ENCODE results near the gene TFR2. TPM values are rescaled to one million over a fixed set of nuclear protein-coding genes. Genes with fewer than 3 reads are reported as not detected.

TFR2 gene
- total RNA-seq, 4 donors from 2014 or later, result 1.6 to 2.5 TPM; not detected in 2

DNA sequence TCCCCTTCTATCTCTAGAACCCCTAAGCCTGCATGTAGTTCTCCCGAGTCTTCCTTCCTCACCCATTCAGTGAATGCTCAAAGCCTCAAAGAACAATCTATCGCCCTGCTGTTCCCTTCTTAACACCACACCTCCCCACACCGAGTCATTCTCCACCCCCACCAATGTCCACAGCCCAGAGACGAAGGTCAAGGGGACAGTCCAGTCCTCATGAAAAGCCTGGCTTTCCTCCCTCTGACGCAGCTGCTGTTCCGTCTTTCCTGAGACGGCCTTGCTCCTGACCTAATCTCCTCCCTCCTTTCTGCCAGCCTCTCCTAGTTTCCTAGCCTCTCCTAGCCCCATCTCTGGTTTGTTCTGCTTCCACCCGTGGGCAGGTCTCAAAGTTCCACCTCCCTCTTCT lies 19.8 kb downstream of the TFR2 start:
- Histone ChIP-seq H3K36me3 (no peaks in the 10 kb centered on the region), H3K27me3 (no peaks in the 10 kb centered on the region), H3K4me3 (no peak overlapping the region), H3K9me3 (no peaks in the 10 kb centered on the region), H3K27ac (no peak overlapping the region), H3K4me1 (peaks cover 0 to 6% (median 3%) of the 10 kb centered on the region in 4 donors)
- no peak for DNase-seq
- no peak for TF ChIP-seq POLR2A (IDR thresholded peaks at IDR 0.05)
- TF ChIP-seq, protein P1, sequence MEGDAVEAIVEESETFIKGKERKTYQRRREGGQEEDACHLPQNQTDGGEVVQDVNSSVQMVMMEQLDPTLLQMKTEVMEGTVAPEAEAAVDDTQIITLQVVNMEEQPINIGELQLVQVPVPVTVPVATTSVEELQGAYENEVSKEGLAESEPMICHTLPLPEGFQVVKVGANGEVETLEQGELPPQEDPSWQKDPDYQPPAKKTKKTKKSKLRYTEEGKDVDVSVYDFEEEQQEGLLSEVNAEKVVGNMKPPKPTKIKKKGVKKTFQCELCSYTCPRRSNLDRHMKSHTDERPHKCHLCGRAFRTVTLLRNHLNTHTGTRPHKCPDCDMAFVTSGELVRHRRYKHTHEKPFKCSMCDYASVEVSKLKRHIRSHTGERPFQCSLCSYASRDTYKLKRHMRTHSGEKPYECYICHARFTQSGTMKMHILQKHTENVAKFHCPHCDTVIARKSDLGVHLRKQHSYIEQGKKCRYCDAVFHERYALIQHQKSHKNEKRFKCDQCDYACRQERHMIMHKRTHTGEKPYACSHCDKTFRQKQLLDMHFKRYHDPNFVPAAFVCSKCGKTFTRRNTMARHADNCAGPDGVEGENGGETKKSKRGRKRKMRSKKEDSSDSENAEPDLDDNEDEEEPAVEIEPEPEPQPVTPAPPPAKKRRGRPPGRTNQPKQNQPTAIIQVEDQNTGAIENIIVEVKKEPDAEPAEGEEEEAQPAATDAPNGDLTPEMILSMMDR (IDR thresholded peaks at IDR 0.05), result no peak

DNA sequence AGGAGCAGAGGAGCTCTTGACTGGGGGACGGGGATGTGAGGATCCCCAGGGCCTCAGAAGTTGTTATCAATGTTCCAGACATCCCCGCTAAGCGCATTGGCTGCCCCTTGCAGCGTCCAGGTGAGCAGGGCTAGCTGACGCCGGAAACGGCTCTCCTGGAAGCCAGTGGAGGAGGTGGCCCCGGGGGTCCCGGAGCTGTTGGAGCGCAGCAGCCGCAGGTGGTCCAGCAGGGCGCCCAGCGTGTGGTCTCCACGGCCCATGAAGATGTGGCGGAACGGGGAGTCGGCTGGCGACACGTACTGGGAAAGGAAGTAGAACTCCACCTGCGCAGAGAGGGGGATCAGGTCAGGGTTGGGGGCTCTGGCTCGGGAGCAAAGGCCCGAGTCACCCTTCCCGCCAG lies 20.5 kb downstream of the TFR2 start:
- DNase-seq, result no peak
- TF ChIP-seq, protein P1 (IDR thresholded peaks at IDR 0.05), result no peak
- no peak for TF ChIP-seq POLR2A (IDR thresholded peaks at IDR 0.05)
- Histone ChIP-seq H3K36me3 (no peaks in the 10 kb centered on the region), H3K27ac (no peak overlapping the region), H3K27me3 (no peaks in the 10 kb centered on the region), H3K9me3 (no peaks in the 10 kb centered on the region), H3K4me3 (no peak overlapping the region), H3K4me1 (no peaks in the 10 kb centered on the region)

DNA sequence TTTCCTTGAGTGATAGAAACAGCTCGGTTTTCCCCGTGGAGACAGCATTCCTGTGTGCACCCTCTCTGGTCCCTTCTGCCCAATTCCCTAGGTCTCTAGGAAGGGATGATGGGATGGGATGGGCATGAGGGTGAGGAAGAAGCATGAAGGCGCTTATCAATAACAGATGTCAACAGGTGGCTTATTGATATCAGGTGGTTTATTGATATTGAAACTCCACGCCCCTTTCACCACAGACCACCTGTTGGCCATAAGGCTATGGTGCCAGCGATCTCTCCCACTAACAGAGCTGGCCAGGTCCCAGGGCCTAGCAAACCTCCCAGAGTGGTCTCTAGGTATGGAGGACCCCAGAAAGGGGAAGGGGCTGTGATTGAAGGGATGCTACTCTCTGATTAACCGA lies 21.1 kb downstream of the TFR2 start:
- H3K4me3 ChIP-seq, result no peak overlapping the region
- no peaks in the 10 kb centered on the region for H3K9me3 ChIP-seq
- no peaks in the 10 kb centered on the region for H3K4me1 ChIP-seq
- H3K27me3 ChIP-seq, result no peaks in the 10 kb centered on the region
- no peaks in the 10 kb centered on the region for H3K36me3 ChIP-seq
- TF ChIP-seq, protein P1 (IDR thresholded peaks at IDR 0.05), result no peak
- TF ChIP-seq POLR2A (IDR thresholded peaks at IDR 0.05), result no peak
- DNase-seq, result no peak
- no peak overlapping the region for H3K27ac ChIP-seq

DNA sequence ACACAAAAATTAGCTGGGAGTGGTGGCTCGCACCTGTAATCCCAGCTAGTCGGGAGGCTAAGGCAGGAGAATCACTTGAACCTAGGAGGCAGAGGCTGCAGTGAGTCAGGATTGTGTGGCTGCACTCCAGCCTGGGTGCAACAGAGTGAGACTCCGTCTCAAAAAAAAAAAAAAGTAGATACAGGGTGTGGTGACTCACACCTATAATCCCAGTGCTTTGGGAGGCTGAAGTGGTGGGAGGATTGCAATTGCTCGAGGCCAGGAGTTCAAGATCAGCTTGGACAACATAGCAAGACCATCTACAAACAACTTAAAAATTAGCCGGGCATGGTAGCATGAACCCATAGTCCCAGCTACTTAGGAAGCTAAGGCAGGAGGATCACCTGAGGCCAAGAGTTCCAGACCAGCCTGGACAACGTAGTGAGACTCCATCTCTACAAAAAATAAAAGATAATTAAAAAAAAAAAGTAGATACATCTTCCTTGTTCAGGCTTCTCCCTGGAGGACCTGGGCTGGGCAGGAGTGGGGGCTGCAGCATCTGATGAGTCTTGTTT lies 27.0 kb downstream of the TFR2 start:
- H3K9me3 ChIP-seq, result no peaks in the 10 kb centered on the region
- H3K4me1 ChIP-seq, result peaks cover 0 to 10% (median 4%) of the 10 kb centered on the region in 4 donors
- no peaks in the 10 kb centered on the region for H3K27me3 ChIP-seq
- no peak overlapping the region for H3K27ac ChIP-seq
- DNase-seq, result no peak
- TF ChIP-seq, protein P1 (IDR thresholded peaks at IDR 0.05), result no peak
- TF ChIP-seq POLR2A (IDR thresholded peaks at IDR 0.05), result no peak
- no peak overlapping the region for H3K4me3 ChIP-seq
- H3K36me3 ChIP-seq, result peaks cover 0 to 3% (median 0%) of the 10 kb centered on the region in 3 donors

DNA sequence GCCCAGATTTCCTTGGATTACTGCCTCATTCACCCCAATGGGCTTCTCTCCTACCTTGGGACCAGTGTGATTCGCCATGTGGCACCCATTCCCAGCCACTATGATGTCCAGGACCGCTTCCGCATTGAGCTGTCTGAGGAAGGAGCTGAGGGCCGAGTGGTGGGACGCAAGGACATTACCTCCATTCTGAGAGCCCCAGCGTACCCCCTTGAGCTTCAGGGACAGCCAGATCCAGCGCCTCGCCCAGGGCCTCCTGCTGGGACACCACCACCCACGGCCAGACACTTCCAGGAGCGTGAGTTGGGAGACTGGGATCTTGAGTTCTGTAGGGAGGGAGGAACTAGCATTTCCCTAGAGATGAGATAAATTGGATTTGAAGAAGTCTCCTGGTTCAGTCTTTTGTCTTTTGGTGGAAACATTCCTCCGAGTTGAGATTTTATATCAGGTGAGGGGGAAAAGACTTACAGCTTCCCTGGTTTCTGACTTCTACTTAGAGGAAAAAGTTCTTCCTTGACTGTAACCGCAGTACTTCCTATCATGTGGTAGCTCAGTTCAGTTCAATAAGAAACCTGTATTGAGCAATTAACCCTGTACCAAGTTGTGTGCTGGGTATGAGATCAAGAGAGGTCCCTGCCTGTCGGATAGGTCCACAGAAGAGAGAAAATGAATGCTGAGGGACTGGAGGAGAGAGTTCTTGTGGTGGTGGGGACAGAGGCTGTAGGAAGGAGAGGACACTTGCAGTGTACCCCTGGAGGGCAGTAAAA lies 27.8 kb downstream of the TFR2 start:
- Histone ChIP-seq H3K4me3 (peak overlapping the region in 2 of 4 donors; percentile 60 to 71), H3K27ac (no peak overlapping the region), H3K4me1 (peaks cover 0 to 10% (median 4%) of the 10 kb centered on the region in 4 donors), H3K27me3 (no peaks in the 10 kb centered on the region), H3K36me3 (peaks cover 0 to 3% (median 0%) of the 10 kb centered on the region in 3 donors), H3K9me3 (no peaks in the 10 kb centered on the region)
- no peak for DNase-seq
- TF ChIP-seq, protein P1 (IDR thresholded peaks at IDR 0.05), result no peak
- TF ChIP-seq POLR2A (IDR thresholded peaks at IDR 0.05), result no peak

Measured in Peyer's patch (tissue), 4 donors.